GM21360 (cell line): Measurements from ENCODE around the gene VSIG1.

Source experiments
- ATAC-seq: cut with Tn5 transposase; IDR thresholded peaks from one replicate; pipeline ENCODE4 v1.9.1; 2021; ENCODE audit warnings: mild to moderate bottlenecking, moderate library complexity; ENCODE audit not compliant: unreplicated experiment

VSIG1 gene

GRCh38 chrX:108044554-108045256 lies at the start of gene VSIG1:
VSIG1 (plus strand) TSS chrX:108045065; CDS start chrX:108045131, 66 bp downstream.
- no peak for ATAC-seq

GRCh38 chrX:107996124-107996523 lies 48.7 kb upstream of the VSIG1 start:
- ATAC-seq: no peak

- peak; percentile 25 for ATAC-seq
These were observed 44.1 kb upstream of the VSIG1 start for GRCh38 chrX:108000751-108001150.

GRCh38 chrX:108001218-108001814 lies 43.5 kb upstream of the VSIG1 start:
- peak; percentile 91 for ATAC-seq

GRCh38 chrX:108018656-108019381 lies 26.0 kb upstream of the VSIG1 start:
- no peak for ATAC-seq

- ATAC-seq: no peak
These were observed 25.4 kb upstream of the VSIG1 start for GRCh38 chrX:108019382-108019875.

- no peak for ATAC-seq
These were observed 24.2 kb upstream of the VSIG1 start for GRCh38 chrX:108020631-108021030.

GRCh38 chrX:108022491-108023089 lies 22.3 kb upstream of the VSIG1 start:
- no peak for ATAC-seq

- no peak for ATAC-seq
These were observed 19.5 kb upstream of the VSIG1 start for GRCh38 chrX:108025376-108025775.

GRCh38 chrX:108025954-108026600 lies 18.8 kb upstream of the VSIG1 start:
- ATAC-seq: no peak

GRCh38 chrX:108028854-108029253 lies 16.0 kb upstream of the VSIG1 start:
- no peak for ATAC-seq

- peak; percentile 78 for ATAC-seq
These were observed 14.7 kb upstream of the VSIG1 start for GRCh38 chrX:108029928-108030711.

GRCh38 chrX:108032944-108033343 lies 11.9 kb upstream of the VSIG1 start:
- no peak for ATAC-seq

- no peak for ATAC-seq
These were observed 11.0 kb upstream of the VSIG1 start for GRCh38 chrX:108033890-108034289.

GRCh38 chrX:108034725-108035124 lies 10.1 kb upstream of the VSIG1 start:
- ATAC-seq: no peak

GRCh38 chrX:108036298-108036973 lies 8.4 kb upstream of the VSIG1 start:
- ATAC-seq: no peak

GRCh38 chrX:108049649-108050048 lies 4.8 kb downstream of the VSIG1 start:
- no peak for ATAC-seq

GRCh38 chrX:108053218-108053617 lies 8.4 kb downstream of the VSIG1 start:
- no peak for ATAC-seq

- ATAC-seq: no peak
These were observed 10.7 kb downstream of the VSIG1 start for GRCh38 chrX:108055546-108055945.

GRCh38 chrX:108059801-108060200 lies 14.9 kb downstream of the VSIG1 start:
- no peak for ATAC-seq
